Neural progenitor cell (in vitro differentiated cells): ENCODE results near the gene CTNNA3.

Experiments used
- CTCF ChIP-seq: fragments of 200-600 bp; sonication (generic); IDR thresholded peaks from 2 replicates; pipeline ENCODE4 v1.5.1; 2017; ENCODE audit warnings: antibody characterized with exemption, mild to moderate bottlenecking
- EZH2 ChIP-seq: fragments of 200-600 bp; sonication (generic); IDR thresholded peaks from 2 replicates; pipeline ENCODE4 v1.6.1; 2017; ENCODE audit warnings: antibody characterized with exemption, mild to moderate bottlenecking, moderate library complexity
- EZH2phosphoT487 ChIP-seq: fragments of 200-600 bp; sonication (generic); IDR thresholded peaks from 2 replicates; pipeline ENCODE4 v1.6.1; 2017; ENCODE audit warnings: antibody characterized with exemption

DNA sequence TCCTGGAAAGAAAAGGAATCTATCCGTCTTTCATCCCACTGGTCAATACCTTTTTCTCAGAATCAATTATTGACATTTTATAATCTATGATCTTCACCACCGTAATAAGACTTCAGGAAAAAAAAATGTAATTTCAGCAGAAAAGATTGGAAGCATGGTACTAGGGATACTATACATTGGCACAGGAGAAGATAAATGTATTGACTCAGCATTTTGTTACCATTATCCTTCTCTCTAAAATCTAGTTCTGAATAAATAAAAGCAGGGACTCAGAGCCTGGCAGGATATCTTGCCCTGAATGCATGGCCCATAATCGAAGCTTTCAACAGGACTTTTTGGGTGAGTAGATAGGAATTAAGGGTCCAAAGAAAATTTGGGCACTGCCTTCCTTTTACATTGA, 649.5 kb downstream of the CTNNA3 start:
- TF ChIP-seq CTCF (no peak), EZH2 (no peak), EZH2phosphoT487 (no peak)
